Tibial artery (tissue), 4 donors: ENCODE data around the gene TNS1.

Experiments used
- DNase-seq, 2 donors: peaks; one replicate each; pipeline ENCODE4 v3.0.0-alpha.2; 2019
- H3K27ac ChIP-seq, 2 donors: fragments of 200-600 bp; sonication (generic) in 1 of 2; 1 replicate in 1 of 2; 2 replicates in 1 of 2; pipeline ENCODE4 v1.5.1; 2018 to 2019; ENCODE audit warnings: mild to moderate bottlenecking in 1 of 2
- H3K27me3 ChIP-seq, 2 donors: fragments of 200-600 bp; sonication (generic) in 1 of 2; one replicate each; pipeline versions ENCODE4 v1.5.1 to v1.6.0; 2016 to 2019
- H3K36me3 ChIP-seq, 3 donors: fragments of 200-600 bp; sonication (generic) in 2 of 3; one replicate each; pipeline ENCODE4 v1.5.1; 2016 to 2019; ENCODE audit warnings: mild to moderate bottlenecking in 2 of 3
- H3K4me1 ChIP-seq, 4 donors: fragments of 200-600 bp; sonication (generic) in 2 of 4; 1 replicate in 3 of 4; 2 replicates in 1 of 4; pipeline ENCODE4 v1.5.1; 2016 to 2019
- H3K4me3 ChIP-seq, 2 donors: fragments of 200-600 bp; sonication (generic) in 1 of 2; 1 replicate in 1 of 2; 2 replicates in 1 of 2; pipeline ENCODE4 v1.5.1; 2018 to 2019; ENCODE audit warnings: mild to moderate bottlenecking in 2 of 2
- H3K9me3 ChIP-seq, 3 donors: fragments of 200-600 bp; sonication (generic) in 1 of 3; one replicate each; pipeline ENCODE4 v1.5.1; 2016 to 2019
- intact Hi-C: fragments of 100-400 bp; cut with DNase I; formaldehyde crosslinking; loops from one replicate; pipeline ENCODE4 v1.15.0; 2023; ENCODE audit warnings: low total_unique reads
- TF ChIP-seq, protein P1 (sequence below), 2 experiments: fragments of 200-600 bp in 1 of 2; fragments of 450-650 bp in 1 of 2; IDR thresholded peaks; one replicate each; pipeline ENCODE4 v1.5.1; 2017 to 2019; ENCODE audit warnings: antibody characterized with exemption in 2 of 2, mild to moderate bottlenecking in 1 of 2, moderate library complexity in 1 of 2

Gene TNS1

DNA sequence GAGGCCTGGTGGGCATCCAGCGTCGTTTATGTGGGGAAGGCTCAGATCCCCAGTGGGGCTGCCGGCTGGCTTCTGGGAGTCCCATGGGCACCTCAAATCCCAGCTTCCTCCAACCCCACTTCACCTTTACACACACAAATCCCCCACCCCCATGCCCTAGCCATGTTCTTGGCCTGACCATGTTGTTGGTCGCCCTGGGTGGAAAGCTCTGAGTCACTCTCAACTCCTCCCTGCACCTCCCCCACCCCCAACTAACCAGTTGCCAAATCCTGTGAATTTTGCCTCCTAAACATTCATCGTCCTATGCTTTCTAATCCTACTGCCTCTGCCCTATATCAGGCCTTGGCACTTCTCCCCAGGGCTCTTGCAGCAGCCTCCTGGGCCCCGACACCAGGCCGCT, 6.4 kb downstream of the TNS1 start:
- peak overlapping the region in 1 of 2 donors; percentile 5 for H3K4me3 ChIP-seq
- H3K4me1 ChIP-seq: peaks cover 0 to 63% (median 35%) of the 10 kb centered on the region in 4 donors
- peak; percentile 78 to 87 for DNase-seq
- H3K27me3 ChIP-seq: no peaks in the 10 kb centered on the region
- intact Hi-C loops: no loop called here
- no peaks in the 10 kb centered on the region for H3K9me3 ChIP-seq
- H3K36me3 ChIP-seq: peaks cover 0 to 5% (median 0%) of the 10 kb centered on the region in 3 donors
- peak overlapping the region; percentile 72 to 74 for H3K27ac ChIP-seq
- TF ChIP-seq, protein P1, sequence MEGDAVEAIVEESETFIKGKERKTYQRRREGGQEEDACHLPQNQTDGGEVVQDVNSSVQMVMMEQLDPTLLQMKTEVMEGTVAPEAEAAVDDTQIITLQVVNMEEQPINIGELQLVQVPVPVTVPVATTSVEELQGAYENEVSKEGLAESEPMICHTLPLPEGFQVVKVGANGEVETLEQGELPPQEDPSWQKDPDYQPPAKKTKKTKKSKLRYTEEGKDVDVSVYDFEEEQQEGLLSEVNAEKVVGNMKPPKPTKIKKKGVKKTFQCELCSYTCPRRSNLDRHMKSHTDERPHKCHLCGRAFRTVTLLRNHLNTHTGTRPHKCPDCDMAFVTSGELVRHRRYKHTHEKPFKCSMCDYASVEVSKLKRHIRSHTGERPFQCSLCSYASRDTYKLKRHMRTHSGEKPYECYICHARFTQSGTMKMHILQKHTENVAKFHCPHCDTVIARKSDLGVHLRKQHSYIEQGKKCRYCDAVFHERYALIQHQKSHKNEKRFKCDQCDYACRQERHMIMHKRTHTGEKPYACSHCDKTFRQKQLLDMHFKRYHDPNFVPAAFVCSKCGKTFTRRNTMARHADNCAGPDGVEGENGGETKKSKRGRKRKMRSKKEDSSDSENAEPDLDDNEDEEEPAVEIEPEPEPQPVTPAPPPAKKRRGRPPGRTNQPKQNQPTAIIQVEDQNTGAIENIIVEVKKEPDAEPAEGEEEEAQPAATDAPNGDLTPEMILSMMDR (IDR thresholded peaks at IDR 0.05): no peak

DNA sequence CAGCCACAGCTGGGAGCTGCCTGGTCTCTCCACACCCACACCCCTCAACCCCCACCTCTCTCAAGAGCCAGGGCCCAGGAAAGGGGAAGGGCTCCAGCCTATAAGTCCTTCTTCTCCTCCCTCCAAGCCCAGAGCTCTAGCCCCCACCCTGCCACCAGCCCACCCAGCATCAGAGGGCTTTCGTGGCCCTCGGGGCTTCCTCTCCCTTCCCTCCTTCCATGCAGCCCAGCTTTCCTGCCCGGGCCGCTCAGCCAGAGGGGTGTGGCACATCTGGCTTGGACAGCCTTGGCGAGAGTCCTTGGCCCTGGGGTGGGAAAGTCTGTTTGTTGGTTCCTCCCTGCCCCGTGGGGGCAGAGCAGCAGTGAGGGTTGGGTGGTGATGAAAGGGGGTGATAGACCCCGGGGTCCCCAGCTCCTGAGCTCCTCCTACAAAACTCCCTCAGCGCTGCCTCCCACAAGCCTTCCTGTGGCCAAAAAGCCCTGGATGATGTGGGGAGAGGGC, 7.0 kb downstream of the TNS1 start:
- peak; percentile 80 to 89 for DNase-seq
- Histone ChIP-seq H3K36me3 (peaks cover 0 to 11% (median 0%) of the 10 kb centered on the region in 3 donors), H3K4me3 (peak overlapping the region in 1 of 2 donors; percentile 5), H3K9me3 (no peaks in the 10 kb centered on the region), H3K27me3 (no peaks in the 10 kb centered on the region), H3K27ac (peak overlapping the region; percentile 72 to 74), H3K4me1 (peaks cover 0 to 57% (median 35%) of the 10 kb centered on the region in 4 donors)
- TF ChIP-seq, protein P1 (IDR thresholded peaks at IDR 0.05): no peak
- intact Hi-C loops: no loop called here

DNA sequence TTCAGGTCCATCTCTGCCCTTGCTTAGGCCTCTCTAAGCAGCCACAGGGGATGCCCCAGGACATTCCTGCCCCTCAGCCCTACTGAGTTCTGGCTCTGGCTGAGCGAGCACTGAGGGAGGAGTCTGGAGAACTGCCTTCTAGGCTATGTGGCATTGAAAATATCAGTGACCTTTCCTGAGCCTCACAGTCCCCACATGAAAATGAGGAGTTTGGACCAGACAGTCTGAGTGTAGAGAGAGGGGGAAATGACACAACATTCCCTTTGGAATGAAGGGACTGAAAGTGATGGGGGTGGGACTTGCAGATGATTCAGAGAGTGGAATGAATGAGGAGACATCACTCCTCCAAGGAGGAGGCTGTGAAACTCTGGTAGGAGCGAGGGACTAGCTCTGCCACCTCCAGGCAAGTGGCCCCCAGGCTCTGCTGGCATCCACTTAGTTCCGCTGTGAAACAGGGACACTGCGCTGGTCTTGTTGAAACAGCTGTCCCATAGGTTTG, 8.0 kb downstream of the TNS1 start:
- Histone ChIP-seq H3K9me3 (no peaks in the 10 kb centered on the region), H3K27me3 (no peaks in the 10 kb centered on the region), H3K4me1 (peaks cover 0 to 50% (median 35%) of the 10 kb centered on the region in 4 donors), H3K4me3 (no peak overlapping the region), H3K27ac (peak overlapping the region; percentile 72 to 74), H3K36me3 (peaks cover 0 to 17% (median 0%) of the 10 kb centered on the region in 3 donors)
- intact Hi-C loops: loop anchor here (5.0 kb wide), 2 partner anchors 37 to 108 kb away; no protein-coding TSS in a partner anchor
- TF ChIP-seq, protein P1 (IDR thresholded peaks at IDR 0.05): no peak
- no peak for DNase-seq

DNA sequence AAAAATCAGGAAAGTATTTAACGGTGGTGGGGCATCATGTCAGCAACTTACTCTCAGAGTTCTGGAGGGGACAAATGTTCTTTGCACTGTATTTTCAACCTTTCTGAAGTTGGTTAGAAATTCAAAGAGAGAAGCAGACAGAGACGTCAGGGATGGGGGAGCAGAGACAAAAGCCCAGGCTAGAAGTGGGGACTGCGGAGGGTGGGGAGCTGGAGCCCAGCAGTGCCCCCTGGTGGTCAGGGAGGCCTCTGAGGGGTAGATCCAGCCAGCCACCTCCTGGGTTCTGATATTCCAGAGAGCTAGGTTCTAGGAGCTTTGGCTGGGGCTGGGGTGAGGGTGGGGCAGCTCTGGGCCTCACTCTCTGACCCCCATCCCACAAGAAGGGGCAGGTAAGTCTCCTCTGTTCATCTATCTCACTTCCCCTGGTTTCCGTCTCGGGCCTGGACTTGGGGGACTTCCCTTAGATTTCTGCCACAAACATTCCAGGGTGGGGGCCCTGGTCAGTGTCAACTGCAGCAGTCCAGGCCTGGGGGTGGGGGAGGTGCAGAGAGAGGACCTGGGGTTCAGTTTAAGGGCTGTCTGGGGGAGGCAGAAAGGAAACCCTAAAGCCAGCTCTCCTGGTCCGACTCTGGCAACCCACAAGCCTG, 8.9 kb downstream of the TNS1 start:
- Histone ChIP-seq H3K27me3 (no peaks in the 10 kb centered on the region), H3K36me3 (peaks cover 0 to 23% (median 0%) of the 10 kb centered on the region in 3 donors), H3K4me1 (peaks cover 0 to 45% (median 38%) of the 10 kb centered on the region in 4 donors), H3K27ac (peak overlapping the region; percentile 72 to 74), H3K9me3 (no peaks in the 10 kb centered on the region), H3K4me3 (no peak overlapping the region)
- intact Hi-C loops: loop anchor here (5.0 kb wide), 2 partner anchors 38 to 107 kb away; no protein-coding TSS in a partner anchor
- TF ChIP-seq, protein P1 (IDR thresholded peaks at IDR 0.05): peak; percentile 68 to 80
- peak in 1 of 2 donors; percentile 84 for DNase-seq

DNA sequence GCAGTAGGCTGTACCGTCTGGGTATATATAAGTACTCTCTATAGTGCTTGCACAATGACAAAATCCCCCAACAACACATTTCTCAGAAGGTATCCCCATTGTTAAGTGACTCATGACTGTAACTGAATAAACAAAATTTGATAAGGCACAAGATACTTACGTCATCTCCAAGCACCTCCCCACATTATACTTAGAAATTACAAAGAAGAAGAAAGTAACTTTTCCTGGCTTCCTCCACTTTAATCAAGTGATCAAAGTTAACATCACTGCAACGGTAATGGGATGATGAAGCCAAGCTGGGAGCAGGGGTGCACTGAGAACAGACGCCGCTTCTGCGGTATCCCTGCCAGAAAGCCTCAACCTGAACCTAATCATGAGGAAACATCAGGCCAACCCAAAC, 9.7 kb downstream of the TNS1 start:
- TF ChIP-seq, protein P1 (IDR thresholded peaks at IDR 0.05): no peak
- Histone ChIP-seq H3K27me3 (no peaks in the 10 kb centered on the region), H3K27ac (peak overlapping the region; percentile 72 to 74), H3K9me3 (no peaks in the 10 kb centered on the region), H3K36me3 (peaks cover 0 to 23% (median 0%) of the 10 kb centered on the region in 3 donors), H3K4me1 (peaks cover 0 to 50% (median 46%) of the 10 kb centered on the region in 4 donors), H3K4me3 (no peak overlapping the region)
- intact Hi-C loops: loop anchor here (5.0 kb wide), 2 partner anchors 39 to 106 kb away; no protein-coding TSS in a partner anchor
- DNase-seq: no peak
